ENCODE data around the gene ANTXR2. TPM values are rescaled to one million over a fixed set of nuclear protein-coding genes. Genes with fewer than 3 reads are reported as not detected.

The ANTXR2 gene
- total and polyA plus RNA-seq, 2 of the 8 experiments (the other 6 are each of a cell fraction or from before 2014, with no cell fraction given), result 1.1 to 7.5 TPM

DNA sequence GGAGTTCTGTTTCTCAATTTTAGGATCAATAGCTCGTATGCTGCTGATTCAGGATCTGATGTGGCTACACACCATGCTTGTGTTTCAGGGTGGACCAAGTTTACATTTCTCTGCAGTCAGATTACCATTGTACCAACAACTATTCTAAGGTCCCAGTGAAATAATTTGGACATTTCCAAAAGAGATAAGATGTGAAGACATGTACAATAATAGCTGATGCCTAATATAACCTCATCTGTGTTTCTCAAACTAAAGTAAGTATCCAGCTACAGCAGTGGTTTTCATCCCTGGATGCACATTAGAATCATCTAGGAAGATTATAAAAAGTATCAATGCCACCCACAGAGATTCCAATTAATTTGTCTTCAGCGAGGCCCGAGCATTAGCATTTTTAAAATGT, 209.7 kb downstream of the ANTXR2 start:
- no peak overlapping the region for H2BK120ac ChIP-seq (replicated peaks; ENCODE audit: low read depth, low read length)
- no peak overlapping the region for H3K9ac ChIP-seq (replicated peaks in 1 of 4; ENCODE audit: extremely low read depth in 1 of 4, low read depth in 3 of 4, low read length in 3 of 4)
- no peaks in the 10 kb centered on the region for H3K23me2 ChIP-seq (ENCODE audit: low read depth, low read length)
- H3K79me1 ChIP-seq (ENCODE audit: low read depth, low read length), result no peaks in the 10 kb centered on the region
- H3K4me2 ChIP-seq (ENCODE audit: insufficient read depth in 1 of 2, low read depth in 2 of 2, low read length in 2 of 2), result no peak overlapping the region
- no peaks in the 10 kb centered on the region for H3K27me3 ChIP-seq (replicated peaks in 1 of 4; ENCODE audit: control insufficient read depth in 3 of 4, extremely low read depth in 1 of 4, insufficient read depth in 3 of 4, low read length in 3 of 4)
- FAIRE-seq (no peak), DNase-seq (ENCODE audit: low read depth in 1 of 2, low spot score in 2 of 2) (no peak)
- no peak overlapping the region for H2AK5ac ChIP-seq (ENCODE audit: low read depth, low read length)
- H4K8ac ChIP-seq (ENCODE audit: extremely low read depth, insufficient read depth, low read length), result no peak overlapping the region
- H3K4me3 ChIP-seq (ENCODE audit: extremely low read depth in 1 of 4, insufficient read depth in 2 of 4, low read depth in 3 of 4, low read length in 4 of 4), result no peak overlapping the region
- no peak overlapping the region for H3K18ac ChIP-seq (ENCODE audit: extremely low read depth, low read length)
- no peak overlapping the region for H3K56ac ChIP-seq (replicated peaks; ENCODE audit: insufficient read length, low read depth, low read length)
- no peaks in the 10 kb centered on the region for H3K9me3 ChIP-seq (ENCODE audit: insufficient read depth in 2 of 2, low read depth in 1 of 2, low read length in 1 of 2)
- no peaks in the 10 kb centered on the region for H4K20me1 ChIP-seq (replicated peaks in 1 of 2; ENCODE audit: control insufficient read depth in 1 of 2, insufficient read depth in 2 of 2, low read length in 2 of 2)
- no peak overlapping the region for H4K91ac ChIP-seq (replicated peaks; ENCODE audit: insufficient read length, low read length)
- H2BK15ac ChIP-seq (ENCODE audit: low read length), result no peak overlapping the region
- H2BK5ac ChIP-seq (ENCODE audit: low read depth, low read length), result no peak overlapping the region
- ChIA-PET CTCF (ENCODE audit: partially characterized antibody) (interaction anchor here (0.8 kb wide), 1 partner anchor 1190 kb away, joined by 3 read pairs; no protein-coding TSS in a partner anchor), POLR2A (ENCODE audit: partially characterized antibody) (no interaction called here)
- no peak overlapping the region for H2AFZ ChIP-seq (ENCODE audit: low read length)
- H2BK20ac ChIP-seq (ENCODE audit: low read length), result no peak overlapping the region
- no peak overlapping the region for H3K14ac ChIP-seq (ENCODE audit: insufficient read length)
- H4K5ac ChIP-seq (ENCODE audit: insufficient read length, low read depth, low read length), result no peak overlapping the region
- no peaks in the 10 kb centered on the region for H3K36me3 ChIP-seq (ENCODE audit: control insufficient read depth in 2 of 4, insufficient read depth in 4 of 4, low read length in 3 of 4)
- H3K4ac ChIP-seq (replicated peaks; ENCODE audit: insufficient read length, low read depth, low read length), result no peak overlapping the region
- H2BK12ac ChIP-seq (ENCODE audit: low read depth, low read length), result no peak overlapping the region
- no peak overlapping the region for H3K27ac ChIP-seq (ENCODE audit: low read depth, low read length)
- no peaks in the 10 kb centered on the region for H3K79me2 ChIP-seq (ENCODE audit: control insufficient read depth in 1 of 2, insufficient read depth in 2 of 2, low read length in 2 of 2)
- 88% methylated on average over 3 of the region's 3 CpGs; no CpG with 5 or more reads in 1 of the 2 experiments for WGBS, 2 experiments (ENCODE audit: extremely low coverage in 1 of 2, insufficient coverage in 1 of 2, insufficient read length in 1 of 2, insufficient replicate concordance in 2 of 2, low coverage in 1 of 2, low lambda C conversion rate in 2 of 2, missing lambda C conversion rate in 1 of 2)
- H3K4me1 ChIP-seq (replicated peaks in 1 of 4; ENCODE audit: control insufficient read depth in 3 of 4, insufficient read depth in 4 of 4, low read length in 3 of 4), result no peaks in the 10 kb centered on the region
- H3K23ac ChIP-seq (ENCODE audit: insufficient read length), result no peak overlapping the region
- TF ChIP-seq TAF1 (IDR thresholded peaks at IDR 0.05; ENCODE audit: low read depth, low read length) (no peak), SAP30 (IDR thresholded peaks at IDR 0.05; ENCODE audit: insufficient read depth, insufficient replicate concordance, low read length) (no peak), HDAC2 (IDR thresholded peaks at IDR 0.05; ENCODE audit: borderline replicate concordance in 1 of 2, low read depth in 2 of 2, low read length in 2 of 2) (no peak), KDM5A (IDR thresholded peaks at IDR 0.05; ENCODE audit: low read length) (no peak), CHD2 (IDR thresholded peaks at IDR 0.05; ENCODE audit: low read length) (no peak), CREB1 (IDR thresholded peaks at IDR 0.05) (no peak), KDM1A (IDR thresholded peaks at IDR 0.05; ENCODE audit: borderline replicate concordance, low read length) (no peak), RFX5 (IDR thresholded peaks at IDR 0.05; ENCODE audit: borderline replicate concordance, low read depth, low read length) (no peak), CTBP2 (IDR thresholded peaks at IDR 0.05; ENCODE audit: borderline replicate concordance, insufficient read depth, insufficient read length, low read length) (no peak), EZH2 (IDR thresholded peaks at IDR 0.05; ENCODE audit: low read depth, low read length, severe bottlenecking) (no peak), POLR2AphosphoS5 (IDR thresholded peaks at IDR 0.05; ENCODE audit: low read depth, low read length) (no peak), SRF (IDR thresholded peaks at IDR 0.05; ENCODE audit: low read depth, low read length) (no peak), TAF7 (optimal IDR thresholded peaks at IDR 0.05; ENCODE audit: borderline replicate concordance, low read depth, low read length) (no peak)
- TF ChIP-seq, protein P1, sequence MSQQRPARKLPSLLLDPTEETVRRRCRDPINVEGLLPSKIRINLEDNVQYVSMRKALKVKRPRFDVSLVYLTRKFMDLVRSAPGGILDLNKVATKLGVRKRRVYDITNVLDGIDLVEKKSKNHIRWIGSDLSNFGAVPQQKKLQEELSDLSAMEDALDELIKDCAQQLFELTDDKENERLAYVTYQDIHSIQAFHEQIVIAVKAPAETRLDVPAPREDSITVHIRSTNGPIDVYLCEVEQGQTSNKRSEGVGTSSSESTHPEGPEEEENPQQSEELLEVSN (IDR thresholded peaks at IDR 0.05), result no peak

Data from H1 (cell line).